GM18951 (cell line): ENCODE results near the gene MIER3.

Source experiments
- POLR2A ChIP-seq: IDR thresholded peaks from 4 replicates; pipeline ENCODE4 v1.6.1; 2011; ENCODE audit warnings: mild to moderate bottlenecking; ENCODE audit not compliant: insufficient read length, insufficient read depth; ENCODE audit errors: extremely low read depth
- in situ Hi-C: fragments of 300-500 bp; cut with MboI; formaldehyde crosslinking; loops from one replicate; pipeline ENCODE4 v1.12.0; 2022; ENCODE audit warnings: low sequenced_read_pairs, mixed read lengths, inconsistent platforms; ENCODE audit not compliant: unreplicated experiment

MIER3 gene

GRCh38 chr5:56977822-56978221 lies 25.9 kb upstream of the MIER3 start:
- in situ Hi-C loops, result no loop called here
- no peak for TF ChIP-seq POLR2A

GRCh38 chr5:56977021-56977420 lies 25.1 kb upstream of the MIER3 start:
- no peak for TF ChIP-seq POLR2A
- in situ Hi-C loops, result no loop called here

- no peak for TF ChIP-seq POLR2A
- in situ Hi-C loops, result no loop called here
Observed at GRCh38 chr5:56974241-56974640, 22.3 kb upstream of the MIER3 start.

- TF ChIP-seq POLR2A, result no peak
- in situ Hi-C loops, result no loop called here
Observed at GRCh38 chr5:56973473-56973872, 21.6 kb upstream of the MIER3 start.

- in situ Hi-C loops, result no loop called here
- TF ChIP-seq POLR2A, result no peak
Observed at GRCh38 chr5:56971275-56971674, 19.4 kb upstream of the MIER3 start.

- TF ChIP-seq POLR2A, result no peak
- in situ Hi-C loops, result no loop called here
Observed at GRCh38 chr5:56964173-56964572, 12.2 kb upstream of the MIER3 start.

GRCh38 chr5:56963246-56963645 lies 11.3 kb upstream of the MIER3 start:
- no peak for TF ChIP-seq POLR2A
- in situ Hi-C loops, result no loop called here

GRCh38 chr5:56962286-56962685 lies 10.4 kb upstream of the MIER3 start:
- in situ Hi-C loops, result no loop called here
- no peak for TF ChIP-seq POLR2A

GRCh38 chr5:56961746-56962145 lies 9.8 kb upstream of the MIER3 start:
- in situ Hi-C loops, result no loop called here
- TF ChIP-seq POLR2A, result no peak

- TF ChIP-seq POLR2A, result no peak
- in situ Hi-C loops, result no loop called here
Observed at GRCh38 chr5:56959326-56959725, 7.4 kb upstream of the MIER3 start.

GRCh38 chr5:56958595-56958994 lies 6.7 kb upstream of the MIER3 start:
- in situ Hi-C loops, result no loop called here
- no peak for TF ChIP-seq POLR2A

GRCh38 chr5:56954262-56954661 lies 2.3 kb upstream of the MIER3 start:
- no peak for TF ChIP-seq POLR2A
- in situ Hi-C loops, result no loop called here

- TF ChIP-seq POLR2A, result no peak
- in situ Hi-C loops, result no loop called here
Observed at GRCh38 chr5:56951126-56951945, 587 bp downstream of the MIER3 start.

- no peak for TF ChIP-seq POLR2A
- in situ Hi-C loops, result no loop called here
Observed at GRCh38 chr5:56950626-56951125, 1.2 kb downstream of the MIER3 start.
